GM18867 (cell line): ENCODE data around the gene CWC27.

Source experiments
- ATAC-seq: cut with Tn5 transposase; IDR thresholded peaks from one replicate; pipeline ENCODE4 v1.9.1; 2021; ENCODE audit warnings: mild to moderate bottlenecking, moderate library complexity; ENCODE audit not compliant: unreplicated experiment

Gene CWC27

GRCh38 chr5:65029178-65029577 is 260.4 kb downstream of the CWC27 start:
- no peak for ATAC-seq

- ATAC-seq, result no peak
Measured at GRCh38 chr5:65030056-65030455, 261.3 kb downstream of the CWC27 start.

GRCh38 chr5:65032250-65032649 is 263.5 kb downstream of the CWC27 start:
- no peak for ATAC-seq

GRCh38 chr5:65034029-65034812 is 265.5 kb downstream of the CWC27 start:
- ATAC-seq, result no peak

- ATAC-seq, result no peak
Measured at GRCh38 chr5:65034813-65035209, 266.1 kb downstream of the CWC27 start.

- ATAC-seq, result peak; percentile 91
Measured at GRCh38 chr5:65035211-65036206, 266.8 kb downstream of the CWC27 start.

- no peak for ATAC-seq
Measured at GRCh38 chr5:65037831-65038815, 269.4 kb downstream of the CWC27 start.

GRCh38 chr5:65041296-65042158 is 272.8 kb downstream of the CWC27 start:
- ATAC-seq, result no peak

GRCh38 chr5:65043843-65044359 is 275.2 kb downstream of the CWC27 start:
- ATAC-seq, result peak; percentile 61

- no peak for ATAC-seq
Measured at GRCh38 chr5:65047225-65047624, 278.5 kb downstream of the CWC27 start.

- ATAC-seq, result peak; percentile 31
Measured at GRCh38 chr5:65047948-65048690, 279.4 kb downstream of the CWC27 start.

GRCh38 chr5:65050140-65050539 is 281.4 kb downstream of the CWC27 start:
- ATAC-seq, result peak; percentile 48

GRCh38 chr5:65050826-65051498 is 282.2 kb downstream of the CWC27 start:
- no peak for ATAC-seq

GRCh38 chr5:65055938-65056337 is 287.2 kb downstream of the CWC27 start:
- no peak for ATAC-seq

- no peak for ATAC-seq
Measured at GRCh38 chr5:65059681-65060598, 291.2 kb downstream of the CWC27 start.

- peak; percentile 65 for ATAC-seq
Measured at GRCh38 chr5:65061250-65061973, 292.7 kb downstream of the CWC27 start.
